Activated CD4-positive, alpha-beta T cell treated with anti-CD3 and anti-CD28 coated beads, Interleukin-2, amount 50 U/mL, for 24 hours (primary cell): Measurements from ENCODE around the gene F2RL1.
"Not testable (repeated sequence)": the region's sequence is repeated elsewhere in the genome, so short reads cannot be mapped to it uniquely, and the experiment has no call there.

Source experiments
- DNase-seq, 2 donors: peaks; one replicate each; pipeline ENCODE4 v3.0.0-alpha.2; 2020; ENCODE audit warnings: low read depth in 1 of 2, low spot score in 1 of 2

Gene F2RL1

GRCh38 chr5:76805821-76806505, 12.9 kb upstream of the F2RL1 start:
- DNase-seq: no peak

- no peak for DNase-seq
Observed at GRCh38 chr5:76807296-76807695, 11.5 kb upstream of the F2RL1 start.

DNA sequence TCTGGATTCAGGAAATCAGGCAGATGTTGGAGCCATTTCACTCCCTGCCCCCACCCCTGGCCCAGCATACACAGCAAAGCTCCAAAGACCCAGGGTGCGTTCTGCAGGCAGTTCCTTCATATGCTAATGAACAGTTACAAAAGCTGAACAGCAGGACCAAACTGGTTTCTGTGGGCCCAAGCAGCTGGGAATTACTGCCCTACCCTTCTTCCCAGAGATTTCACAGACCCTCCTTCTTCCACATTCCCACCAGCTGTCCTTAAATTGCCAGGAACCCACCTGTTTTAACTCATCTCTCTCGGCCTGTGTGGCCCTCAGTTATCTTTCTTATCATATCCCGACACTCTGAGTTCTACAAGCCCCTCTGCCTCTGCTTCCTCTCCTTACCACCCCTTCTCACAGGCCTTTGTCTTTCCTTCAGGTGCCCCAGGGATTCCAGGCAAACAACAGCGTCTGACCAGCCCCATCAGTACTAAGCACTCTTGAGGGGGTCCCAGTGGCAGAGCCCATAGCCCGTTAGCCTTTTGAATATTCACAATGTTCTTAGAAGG, 10.6 kb upstream of the F2RL1 start:
- DNase-seq: no peak

DNA sequence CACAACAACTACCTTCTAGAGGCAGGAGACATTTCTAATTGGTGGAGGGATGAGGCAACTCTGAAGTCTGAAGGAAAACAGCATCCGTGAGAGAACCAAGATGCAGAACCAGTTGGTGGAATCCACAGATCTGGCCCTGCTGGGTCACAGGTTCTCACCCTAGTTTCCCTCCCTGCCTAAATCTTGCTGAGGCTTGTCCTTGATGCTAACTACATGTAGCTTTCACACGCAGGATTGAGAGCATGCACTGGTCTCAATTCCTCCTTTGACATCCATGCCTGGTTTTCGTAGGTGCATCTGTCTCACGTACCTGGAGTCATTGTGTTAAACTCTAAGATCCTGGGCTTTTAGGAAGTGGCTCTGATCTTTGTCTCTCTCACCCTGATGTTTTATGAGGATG, 9.7 kb upstream of the F2RL1 start:
- no peak for DNase-seq

DNA sequence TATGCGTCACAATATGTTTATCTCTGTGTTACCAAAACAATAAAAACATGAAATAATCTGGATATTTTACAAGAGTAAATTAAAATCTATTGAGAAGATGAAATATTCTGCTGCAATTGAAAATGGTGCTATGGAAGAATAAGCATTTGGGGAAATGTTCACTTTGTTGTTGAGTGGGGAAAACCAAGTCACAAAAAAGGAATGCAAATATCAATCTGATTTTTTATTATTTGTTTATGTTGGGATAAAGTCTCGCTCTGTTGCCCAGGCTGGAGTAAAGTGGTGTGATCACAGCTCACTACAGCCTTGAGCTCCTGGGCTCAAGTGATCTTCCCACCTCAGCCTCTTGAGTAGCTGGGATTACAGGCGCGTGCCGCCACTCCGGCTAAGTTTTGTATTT, 8.6 kb upstream of the F2RL1 start:
- DNase-seq: no peak

DNA sequence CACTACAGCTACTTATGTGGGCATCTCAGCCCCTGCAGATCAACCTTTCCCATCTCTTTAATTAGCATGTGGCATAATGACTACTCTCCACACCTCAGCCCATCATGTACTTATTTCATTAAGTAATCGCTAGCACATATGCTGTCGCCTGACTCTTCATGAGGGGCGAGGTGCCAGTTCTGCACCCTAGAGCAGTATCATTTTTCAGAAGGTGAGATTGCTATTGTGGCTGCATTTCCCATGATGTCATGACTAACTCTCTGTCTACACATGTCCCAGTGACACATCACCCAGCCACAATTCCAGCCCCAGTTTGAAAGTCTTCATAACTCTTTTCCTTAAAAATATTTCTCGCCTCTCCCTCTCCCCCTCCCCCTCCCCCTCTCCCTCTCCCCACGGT, 7.6 kb upstream of the F2RL1 start:
- no peak for DNase-seq

DNA sequence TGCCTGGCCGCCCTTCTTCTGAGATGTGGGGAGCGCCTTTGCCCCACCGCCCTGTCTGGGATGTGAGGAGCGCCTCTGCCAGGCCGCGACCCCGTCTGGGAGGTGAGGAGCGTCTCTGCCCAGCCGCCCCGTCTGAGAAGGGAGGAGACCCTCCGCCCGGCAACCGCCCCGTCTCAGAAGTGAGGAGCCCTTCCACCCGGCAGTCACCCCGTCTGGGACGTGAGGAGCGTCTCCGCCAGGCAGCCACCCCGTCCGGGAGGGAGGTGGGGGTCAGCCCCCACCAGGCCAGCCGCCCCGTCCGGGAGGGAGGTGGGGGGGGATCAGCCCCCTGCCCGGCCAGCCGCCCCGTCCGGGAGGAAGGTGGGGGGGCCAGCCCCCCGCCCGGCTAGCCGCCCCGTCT, 6.6 kb upstream of the F2RL1 start:
- DNase-seq: not testable (repeated sequence)

DNA sequence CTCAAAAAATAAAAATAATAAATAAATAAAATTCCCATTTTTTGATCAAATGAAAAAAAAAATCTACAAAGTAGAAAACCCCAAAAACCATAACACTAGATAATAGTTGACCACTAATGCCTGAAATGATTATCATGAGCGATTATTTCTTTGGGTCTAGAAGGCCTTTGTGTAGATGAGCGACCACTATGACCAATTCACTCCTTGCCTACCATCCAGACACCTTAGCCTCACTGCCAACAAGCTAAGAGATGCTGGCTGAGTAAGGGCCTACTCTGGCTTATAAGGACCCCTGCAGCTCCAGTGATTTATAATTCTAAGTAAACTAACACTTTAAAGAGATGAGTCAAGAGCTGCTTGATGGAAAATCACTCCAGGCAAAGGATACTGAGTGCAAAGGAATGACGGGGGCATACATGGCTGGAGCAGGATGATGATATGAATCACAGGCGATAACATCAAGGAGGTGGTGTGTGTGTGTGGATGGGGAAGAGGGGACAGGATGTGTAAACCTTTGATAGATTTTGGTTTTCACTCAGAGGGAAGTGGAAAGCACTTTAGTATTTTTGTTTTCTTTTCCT, 4.8 kb upstream of the F2RL1 start:
- DNase-seq: no peak

DNA sequence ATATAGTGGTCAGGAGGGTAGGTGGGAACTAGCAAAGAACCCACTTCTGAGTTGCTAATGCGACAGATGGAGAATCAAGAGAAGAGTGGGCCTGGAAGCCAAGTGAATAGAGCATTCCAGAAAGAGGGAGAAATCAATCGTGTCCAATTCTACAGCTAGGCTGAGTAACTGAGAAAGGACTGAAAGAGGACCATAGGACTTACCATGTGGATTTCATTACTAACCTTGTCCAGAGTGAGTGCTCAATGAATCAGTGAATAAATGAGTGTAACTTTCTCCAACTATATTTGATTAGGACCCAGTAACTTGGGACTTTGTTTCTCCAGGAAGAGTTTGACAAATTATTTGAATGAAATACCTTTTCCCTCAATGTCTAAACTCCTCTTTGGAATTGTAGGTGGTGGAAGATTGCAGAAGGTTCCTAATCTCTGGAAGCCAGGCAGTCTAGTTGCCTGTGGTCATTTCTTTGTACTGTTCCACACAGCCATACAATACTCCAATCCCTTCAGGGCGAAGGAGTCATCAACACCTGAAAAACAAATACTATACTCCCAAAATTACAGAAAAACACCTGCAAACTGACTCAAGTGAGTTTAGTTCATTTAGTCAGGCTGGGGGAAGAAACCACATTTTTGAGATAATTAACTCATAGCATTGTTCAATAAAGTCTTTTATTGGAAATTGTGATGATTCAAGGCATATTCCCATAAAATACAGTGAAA, 2.6 kb upstream of the F2RL1 start:
- no peak for DNase-seq

DNA sequence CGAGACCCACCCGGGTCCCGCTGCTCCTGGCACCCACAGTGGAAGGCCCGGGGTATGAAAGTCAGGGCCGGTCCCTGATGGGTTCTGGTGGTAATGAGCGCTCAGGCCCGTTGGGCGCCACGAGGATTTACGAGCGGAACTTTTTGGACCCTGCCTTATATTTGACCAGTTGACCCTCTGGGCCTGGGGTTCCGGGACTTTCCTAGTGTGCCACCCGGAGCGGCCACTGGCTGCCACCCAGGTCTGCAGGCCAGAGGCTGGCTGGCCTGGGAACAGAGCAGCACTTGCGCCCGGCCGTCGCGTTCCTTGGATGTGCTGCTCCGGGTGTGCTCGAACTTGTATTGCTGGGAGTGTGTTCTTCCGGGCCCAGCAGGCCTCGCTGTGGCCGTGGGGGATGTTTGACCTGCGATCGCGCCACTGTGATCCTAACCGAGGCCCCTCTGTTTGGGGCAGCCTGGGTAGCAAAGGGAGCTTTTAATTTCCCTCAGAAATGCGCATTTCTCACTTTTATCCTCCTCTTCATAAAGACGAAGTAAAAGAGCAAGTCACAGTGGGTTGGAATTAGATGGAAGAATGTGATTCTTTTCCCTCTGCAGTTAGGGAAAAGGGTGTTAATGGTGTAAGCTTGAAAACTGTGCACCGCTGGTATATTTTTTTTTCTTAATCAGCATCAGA, 1.2 kb downstream of the F2RL1 start:
- no peak for DNase-seq

- DNase-seq: no peak
Observed at GRCh38 chr5:76820526-76820890, 1.7 kb downstream of the F2RL1 start.

DNA sequence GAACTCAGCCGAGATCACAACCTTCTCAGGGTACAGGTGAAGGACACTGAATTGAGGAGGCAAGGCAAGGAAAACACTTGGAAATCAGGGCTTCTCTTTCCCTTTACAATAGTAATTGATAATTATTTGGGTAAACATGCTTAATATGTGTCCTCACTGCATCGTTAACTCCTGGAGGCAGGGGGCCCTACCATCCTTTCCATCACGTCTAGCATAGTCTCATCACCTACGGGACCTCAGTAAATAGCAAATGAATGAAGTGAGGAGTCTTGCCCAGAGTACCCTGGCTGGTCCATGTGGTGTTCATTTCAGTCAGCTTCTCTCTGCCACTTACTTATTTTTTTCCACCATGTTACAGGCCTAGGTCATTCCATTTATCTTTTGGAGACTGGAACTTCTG, 2.3 kb downstream of the F2RL1 start:
- no peak for DNase-seq

GRCh38 chr5:76822105-76822731, 3.4 kb downstream of the F2RL1 start:
- not testable (repeated sequence) for DNase-seq

- not testable (repeated sequence) for DNase-seq
Observed at GRCh38 chr5:76826416-76826815, 7.6 kb downstream of the F2RL1 start.

DNA sequence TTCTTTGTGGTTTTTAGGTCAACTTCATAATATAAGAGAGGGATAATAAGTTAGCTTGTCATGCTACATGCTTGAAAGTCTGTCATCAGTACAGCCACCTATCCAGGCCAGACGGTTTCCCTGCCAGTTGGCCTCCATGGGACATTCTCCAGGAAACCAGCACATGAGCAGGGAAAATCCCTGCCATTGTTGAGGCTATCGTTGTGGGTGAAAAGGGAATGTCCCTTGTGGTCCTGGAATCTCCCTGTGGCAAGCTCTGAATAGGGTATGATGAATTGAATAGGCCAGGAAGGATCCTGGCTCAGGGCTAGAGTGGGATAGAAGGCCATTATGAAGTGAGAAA, 12.3 kb downstream of the F2RL1 start:
- no peak for DNase-seq

- no peak for DNase-seq
Observed at GRCh38 chr5:76836181-76836580, 17.4 kb downstream of the F2RL1 start.

- no peak for DNase-seq
Observed at GRCh38 chr5:76836585-76836984, 17.8 kb downstream of the F2RL1 start.

- DNase-seq: no peak
Observed at GRCh38 chr5:76838481-76839261, 19.8 kb downstream of the F2RL1 start.

DNA sequence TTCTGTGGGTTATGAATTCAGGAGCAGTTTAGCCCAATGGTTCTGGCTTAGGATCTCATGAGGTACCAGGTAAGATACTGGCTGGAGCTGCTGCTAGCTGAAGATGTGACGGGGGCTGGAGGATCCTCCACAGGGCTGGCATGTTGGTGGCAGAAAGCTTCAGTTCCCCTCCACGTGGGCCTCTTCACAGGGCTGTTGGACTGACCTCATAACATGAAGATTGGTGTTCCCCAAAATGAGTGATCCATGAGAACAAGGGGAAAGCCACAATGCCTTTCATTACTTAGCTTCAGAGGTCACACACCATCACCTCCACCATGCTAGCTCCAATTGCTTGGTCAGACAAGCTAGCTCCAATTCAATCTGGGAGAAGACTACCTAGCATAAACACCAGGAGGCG, 22.5 kb downstream of the F2RL1 start:
- DNase-seq: no peak

DNA sequence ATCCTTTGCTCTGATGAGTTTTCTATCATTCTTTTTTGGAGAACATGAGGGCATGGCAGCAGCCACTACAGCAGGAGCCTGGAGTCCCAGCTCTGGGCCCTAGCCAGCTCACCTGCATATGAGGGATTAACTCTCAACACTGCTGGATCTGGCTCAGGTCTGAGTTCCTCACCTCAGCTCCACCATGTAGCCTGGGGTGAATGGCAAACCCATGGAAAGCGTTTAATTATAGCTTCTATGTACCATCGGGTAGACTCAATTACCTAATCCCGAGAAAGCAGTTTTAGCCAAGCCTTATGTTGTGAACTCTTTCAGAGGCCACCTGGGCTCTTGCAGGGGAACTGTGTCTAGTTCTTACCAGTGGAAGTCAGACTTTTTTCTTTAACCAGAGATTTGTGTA, 27.1 kb downstream of the F2RL1 start:
- no peak for DNase-seq
